ENCODE data around the gene ASB7.
A peak's percentile ranks its signal among the peaks of the same experiment; 100 is the strongest.

Gene ASB7, protein sequence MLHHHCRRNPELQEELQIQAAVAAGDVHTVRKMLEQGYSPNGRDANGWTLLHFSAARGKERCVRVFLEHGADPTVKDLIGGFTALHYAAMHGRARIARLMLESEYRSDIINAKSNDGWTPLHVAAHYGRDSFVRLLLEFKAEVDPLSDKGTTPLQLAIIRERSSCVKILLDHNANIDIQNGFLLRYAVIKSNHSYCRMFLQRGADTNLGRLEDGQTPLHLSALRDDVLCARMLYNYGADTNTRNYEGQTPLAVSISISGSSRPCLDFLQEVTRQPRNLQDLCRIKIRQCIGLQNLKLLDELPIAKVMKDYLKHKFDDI

DNA sequence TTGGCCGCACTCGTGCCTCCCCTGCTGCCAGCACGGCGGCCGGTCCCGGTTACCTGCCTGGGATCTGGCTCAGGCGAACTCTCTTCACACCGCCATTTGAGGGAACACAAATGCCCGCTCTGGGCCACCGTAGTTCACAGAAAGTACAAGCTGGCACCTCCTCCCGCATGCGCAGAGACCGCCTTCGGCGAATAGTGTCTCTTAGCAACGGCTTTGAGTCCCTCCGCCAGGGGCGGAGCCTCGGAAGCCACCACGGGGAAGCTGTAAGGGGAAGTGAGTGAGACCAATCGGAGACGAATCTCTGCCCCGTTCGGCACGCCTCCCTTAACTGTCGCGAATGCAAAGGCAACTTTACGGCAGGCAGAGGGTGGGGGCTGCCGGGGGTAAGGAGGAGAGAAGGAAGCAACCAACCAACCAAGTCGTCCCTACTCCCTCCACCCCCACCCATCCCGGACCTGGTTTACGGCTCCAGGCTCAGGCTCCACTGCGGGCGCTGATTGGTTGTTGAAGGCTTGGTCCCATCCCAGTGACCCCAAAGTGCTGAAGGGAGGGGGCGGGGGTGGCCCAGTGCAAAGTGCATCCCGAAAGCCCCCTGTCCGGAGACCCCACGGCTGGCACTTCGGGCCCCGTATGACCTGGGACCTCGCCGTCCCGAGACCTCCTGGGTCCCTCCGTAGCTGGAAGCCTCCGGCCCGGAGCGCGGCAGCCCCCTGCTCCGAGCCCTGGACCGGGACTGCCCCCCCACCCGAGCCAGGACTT lies at the start of gene ASB7, which contains the start of gene LINS1:
ASB7 (plus strand) TSS at position 526 of the 759 bp plus-strand sequence. CDS start 9,628 bp downstream, outside the sequence.
LINS1 (minus strand) TSS at position 121 of the 759 bp plus-strand sequence. CDS start 21,342 bp downstream, outside the sequence.
- peak within 1 kb of the TSS; percentile 96 for H3K27ac ChIP-seq
- no peak for TF ChIP-seq CTCF (conservative IDR thresholded peaks at IDR 0.05)
- TF ChIP-seq ZFX (IDR thresholded peaks at IDR 0.05) = no peak

- no peak overlapping the region for H3K27ac ChIP-seq
- TF ChIP-seq CTCF (conservative IDR thresholded peaks at IDR 0.05) = no peak
- no peak for TF ChIP-seq ZFX (IDR thresholded peaks at IDR 0.05)
These were observed 48.9 kb upstream of the ASB7 start for GRCh38 chr15:100553468-100553867.

- no peak overlapping the region for H3K27ac ChIP-seq
- TF ChIP-seq ZFX (IDR thresholded peaks at IDR 0.05) (no peak), CTCF (conservative IDR thresholded peaks at IDR 0.05) (no peak)
These were observed 43.6 kb upstream of the ASB7 start for GRCh38 chr15:100558771-100559254.

DNA sequence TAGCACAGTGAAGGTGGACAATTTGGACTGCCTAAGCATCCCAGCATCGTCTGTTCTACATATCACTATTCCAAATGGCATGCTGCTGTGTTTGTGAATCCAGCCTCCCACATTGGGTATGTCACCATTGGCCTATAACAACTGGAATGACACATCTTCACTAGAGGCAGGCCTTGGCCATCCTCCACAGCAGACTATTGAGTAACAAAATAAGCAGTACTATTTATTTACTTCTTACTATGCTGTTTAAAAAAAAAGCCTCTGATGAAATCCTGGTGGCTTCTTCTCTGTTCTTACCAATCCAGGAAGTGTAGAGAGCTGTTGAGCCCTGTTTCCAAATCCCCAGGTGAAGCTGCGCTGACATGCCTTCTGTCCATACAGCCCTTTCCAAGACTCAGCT lies 43.1 kb upstream of the ASB7 start:
- TF ChIP-seq ZFX (IDR thresholded peaks at IDR 0.05) = no peak
- no peak for TF ChIP-seq CTCF (conservative IDR thresholded peaks at IDR 0.05)
- no peak overlapping the region for H3K27ac ChIP-seq

GRCh38 chr15:100560323-100560722 lies 42.1 kb upstream of the ASB7 start:
- H3K27ac ChIP-seq = no peak overlapping the region
- TF ChIP-seq ZFX (IDR thresholded peaks at IDR 0.05) (no peak), CTCF (conservative IDR thresholded peaks at IDR 0.05) (no peak)

GRCh38 chr15:100565591-100565990 lies 36.8 kb upstream of the ASB7 start:
- no peak overlapping the region for H3K27ac ChIP-seq
- TF ChIP-seq CTCF (conservative IDR thresholded peaks at IDR 0.05) (no peak), ZFX (IDR thresholded peaks at IDR 0.05) (no peak)
